Erythroblast (primary cell): ENCODE measurements around the gene SUCO.

ENCODE experiments used
- DNase-seq, 2 experiments: peaks; one replicate each; lab custom pipeline; 2025; lab: John Stamatoyannopoulos, UW
- GATA1 ChIP-seq: IDR thresholded peaks from 2 replicates; pipeline ENCODE4 v1.6.1; 2011; ENCODE audit warnings: low read depth, mild to moderate bottlenecking, control low read depth, low read length, moderate library complexity
- POLR2A ChIP-seq: IDR thresholded peaks from 2 replicates; pipeline ENCODE4 v1.6.1; 2011; ENCODE audit warnings: mild to moderate bottlenecking, low read length

SUCO gene

GRCh38 chr1:172627702-172628101 lies 94.8 kb downstream of the SUCO start:
- DNase-seq, result no peak
- no peak for TF ChIP-seq POLR2A
- TF ChIP-seq GATA1, result no peak

GRCh38 chr1:172628401-172628800 lies 95.5 kb downstream of the SUCO start:
- no peak for DNase-seq
- no peak for TF ChIP-seq GATA1
- no peak for TF ChIP-seq POLR2A

- DNase-seq, result no peak
- TF ChIP-seq POLR2A (no peak), GATA1 (no peak)
Observed at GRCh38 chr1:172629170-172629569, 96.2 kb downstream of the SUCO start.

GRCh38 chr1:172629638-172630037 lies 96.7 kb downstream of the SUCO start:
- TF ChIP-seq GATA1 (no peak), POLR2A (no peak)
- no peak for DNase-seq

GRCh38 chr1:172630056-172630818 lies 97.3 kb downstream of the SUCO start:
- DNase-seq, result no peak
- TF ChIP-seq GATA1 (no peak), POLR2A (no peak)

- TF ChIP-seq GATA1 (no peak), POLR2A (no peak)
- no peak for DNase-seq
Observed at GRCh38 chr1:172630868-172631267, 97.9 kb downstream of the SUCO start.

GRCh38 chr1:172637522-172637921 lies 104.6 kb downstream of the SUCO start:
- TF ChIP-seq GATA1 (no peak), POLR2A (peak; percentile 18)
- DNase-seq, result no peak

GRCh38 chr1:172638249-172638648 lies 105.3 kb downstream of the SUCO start:
- no peak for TF ChIP-seq POLR2A
- TF ChIP-seq GATA1, result no peak
- DNase-seq, result no peak

GRCh38 chr1:172638885-172639831 lies 106.2 kb downstream of the SUCO start:
- DNase-seq, result no peak

GRCh38 chr1:172640111-172640510 lies 107.2 kb downstream of the SUCO start:
- no peak for DNase-seq
- TF ChIP-seq GATA1, result no peak
- TF ChIP-seq POLR2A, result no peak

More at GRCh38 chr1:172638885-172639831, 106.2 kb downstream of the SUCO start:
- TF ChIP-seq POLR2A (no peak), GATA1 (no peak)

- TF ChIP-seq POLR2A (no peak), GATA1 (no peak)
- DNase-seq, result no peak
Observed at GRCh38 chr1:172641492-172641891, 108.5 kb downstream of the SUCO start.

GRCh38 chr1:172642970-172643369 lies 110.0 kb downstream of the SUCO start:
- DNase-seq, result no peak
- TF ChIP-seq POLR2A (no peak), GATA1 (no peak)

GRCh38 chr1:172646653-172647052 lies 113.7 kb downstream of the SUCO start:
- DNase-seq, result no peak

GRCh38 chr1:172647110-172647564 lies 114.2 kb downstream of the SUCO start:
- no peak for DNase-seq
- TF ChIP-seq GATA1 (no peak), POLR2A (no peak)

More at GRCh38 chr1:172646653-172647052, 113.7 kb downstream of the SUCO start:
- no peak for TF ChIP-seq POLR2A
